HG03558 (cell line): ENCODE data around the gene MACF1.

Source experiments
- ATAC-seq: cut with Tn5 transposase; IDR thresholded peaks from one replicate; pipeline ENCODE4 v1.9.1; 2021; ENCODE audit warnings: moderate number of reproducible peaks; ENCODE audit not compliant: unreplicated experiment; ENCODE audit errors: extremely low read depth

The MACF1 gene

GRCh38 chr1:39381839-39382238 lies 177.3 kb downstream of the MACF1 start:
- no peak for ATAC-seq

- no peak for ATAC-seq
Measured at GRCh38 chr1:39384305-39384704, 179.8 kb downstream of the MACF1 start.

- ATAC-seq, result no peak
Measured at GRCh38 chr1:39385067-39385988, 180.8 kb downstream of the MACF1 start.

GRCh38 chr1:39386997-39387396 lies 182.5 kb downstream of the MACF1 start:
- no peak for ATAC-seq

GRCh38 chr1:39387452-39387851 lies 183.0 kb downstream of the MACF1 start:
- no peak for ATAC-seq

GRCh38 chr1:39391691-39392679 lies 187.5 kb downstream of the MACF1 start:
- ATAC-seq, result no peak

- no peak for ATAC-seq
Measured at GRCh38 chr1:39392851-39393573, 188.5 kb downstream of the MACF1 start.

- ATAC-seq, result no peak
Measured at GRCh38 chr1:39393645-39394044, 189.2 kb downstream of the MACF1 start.

- ATAC-seq, result no peak
Measured at GRCh38 chr1:39394059-39394458, 189.6 kb downstream of the MACF1 start.

- ATAC-seq, result no peak
Measured at GRCh38 chr1:39394598-39394997, 190.1 kb downstream of the MACF1 start.

GRCh38 chr1:39395357-39395831 lies 190.9 kb downstream of the MACF1 start:
- no peak for ATAC-seq

- no peak for ATAC-seq
Measured at GRCh38 chr1:39396671-39397070, 192.2 kb downstream of the MACF1 start.

GRCh38 chr1:39397487-39397886 lies 193.0 kb downstream of the MACF1 start:
- no peak for ATAC-seq

GRCh38 chr1:39398278-39399021 lies 194.0 kb downstream of the MACF1 start:
- ATAC-seq, result no peak

GRCh38 chr1:39401106-39401505 lies 196.6 kb downstream of the MACF1 start:
- no peak for ATAC-seq

GRCh38 chr1:39404876-39405275 lies 200.4 kb downstream of the MACF1 start:
- ATAC-seq, result no peak

GRCh38 chr1:39405358-39405757 lies 200.9 kb downstream of the MACF1 start:
- ATAC-seq, result no peak

GRCh38 chr1:39406533-39407450 lies 202.3 kb downstream of the MACF1 start:
- no peak for ATAC-seq
